Measurements from ENCODE around the gene ICE2.

ICE2 gene

GRCh38 chr15:60379185-60379524 lies 99.8 kb downstream of the ICE2 start:
- Histone ChIP-seq H3K27me3 (ENCODE audit: control insufficient read depth, insufficient read depth, low read length) (no peaks in the 10 kb centered on the region), H3K4me3 (ENCODE audit: low read depth, low read length) (no peak overlapping the region), H3K4me2 (ENCODE audit: low read length) (no peak overlapping the region), H2AFZ (no peak overlapping the region), H3K36me3 (ENCODE audit: control insufficient read depth, insufficient read depth, low read length) (no peaks in the 10 kb centered on the region), H3K9ac (no peak overlapping the region), H3K79me2 (no peaks in the 10 kb centered on the region), H3K27ac (no peak overlapping the region), H3K4me1 (no peaks in the 10 kb centered on the region), H3K9me3 (ENCODE audit: control insufficient read depth, low read length) (no peaks in the 10 kb centered on the region)
- no peak for TF ChIP-seq CTCF (IDR thresholded peaks at IDR 0.05)

- no peak overlapping the region for H3K4me3 ChIP-seq (ENCODE audit: low read depth, low read length)
- no peaks in the 10 kb centered on the region for H3K79me2 ChIP-seq
- H3K36me3 ChIP-seq (ENCODE audit: control insufficient read depth, insufficient read depth, low read length): no peaks in the 10 kb centered on the region
- H3K9ac ChIP-seq: no peak overlapping the region
- no peak overlapping the region for H3K4me2 ChIP-seq (ENCODE audit: low read length)
- H3K27me3 ChIP-seq (ENCODE audit: control insufficient read depth, insufficient read depth, low read length): no peaks in the 10 kb centered on the region
- no peak overlapping the region for H3K27ac ChIP-seq
- H3K9me3 ChIP-seq (ENCODE audit: control insufficient read depth, low read length): no peaks in the 10 kb centered on the region
- no peak for TF ChIP-seq CTCF (IDR thresholded peaks at IDR 0.05)
- H2AFZ ChIP-seq: no peak overlapping the region
- no peaks in the 10 kb centered on the region for H3K4me1 ChIP-seq
Observed at GRCh38 chr15:60376677-60377095, 102.3 kb downstream of the ICE2 start.

GRCh38 chr15:60375306-60375705 lies 103.6 kb downstream of the ICE2 start:
- TF ChIP-seq CTCF (IDR thresholded peaks at IDR 0.05): no peak
- Histone ChIP-seq H3K79me2 (no peaks in the 10 kb centered on the region), H3K36me3 (ENCODE audit: control insufficient read depth, insufficient read depth, low read length) (no peaks in the 10 kb centered on the region), H3K4me2 (ENCODE audit: low read length) (no peak overlapping the region), H3K9ac (no peak overlapping the region), H3K27me3 (ENCODE audit: control insufficient read depth, insufficient read depth, low read length) (no peaks in the 10 kb centered on the region), H3K27ac (peak overlapping the region; percentile 80), H3K9me3 (ENCODE audit: control insufficient read depth, low read length) (no peaks in the 10 kb centered on the region), H3K4me1 (peaks cover 14% of the 10 kb centered on the region), H2AFZ (no peak overlapping the region), H3K4me3 (ENCODE audit: low read depth, low read length) (no peak overlapping the region)

- Histone ChIP-seq H2AFZ (peak overlapping the region; percentile 36), H3K27me3 (ENCODE audit: control insufficient read depth, insufficient read depth, low read length) (no peaks in the 10 kb centered on the region), H3K4me2 (ENCODE audit: low read length) (peak overlapping the region; percentile 18), H3K9me3 (ENCODE audit: control insufficient read depth, low read length) (no peaks in the 10 kb centered on the region), H3K9ac (no peak overlapping the region), H3K27ac (peak overlapping the region; percentile 80), H3K4me3 (ENCODE audit: low read depth, low read length) (no peak overlapping the region), H3K4me1 (peaks cover 16% of the 10 kb centered on the region), H3K79me2 (no peaks in the 10 kb centered on the region), H3K36me3 (ENCODE audit: control insufficient read depth, insufficient read depth, low read length) (no peaks in the 10 kb centered on the region)
- TF ChIP-seq CTCF (IDR thresholded peaks at IDR 0.05): no peak
Observed at GRCh38 chr15:60374628-60375081, 104.3 kb downstream of the ICE2 start.

- Histone ChIP-seq H3K36me3 (ENCODE audit: control insufficient read depth, insufficient read depth, low read length) (no peaks in the 10 kb centered on the region), H3K27me3 (ENCODE audit: control insufficient read depth, insufficient read depth, low read length) (no peaks in the 10 kb centered on the region), H3K4me1 (peaks cover 16% of the 10 kb centered on the region), H3K79me2 (no peaks in the 10 kb centered on the region), H2AFZ (no peak overlapping the region), H3K4me2 (ENCODE audit: low read length) (no peak overlapping the region), H3K27ac (peak overlapping the region; percentile 80), H3K4me3 (ENCODE audit: low read depth, low read length) (no peak overlapping the region), H3K9me3 (ENCODE audit: control insufficient read depth, low read length) (no peaks in the 10 kb centered on the region), H3K9ac (no peak overlapping the region)
- TF ChIP-seq CTCF (IDR thresholded peaks at IDR 0.05): no peak
Observed at GRCh38 chr15:60374209-60374608, 104.7 kb downstream of the ICE2 start.
